GM23338 (cell line): ENCODE data around the gene GRIK4. TPM values are rescaled to one million over a fixed set of nuclear protein-coding genes. Genes with fewer than 3 reads are reported as not detected.

Experiments used
- ATAC-seq: fragments of 200-7000 bp; cut with Tn5 transposase; 3 replicates; pipeline ENCODE4 v1.9.1; 2020
- DNase-seq: peaks from one replicate; pipeline ENCODE4 v3.0.0-alpha.2; 2015; ENCODE audit warnings: low spot score
- H2AFZ ChIP-seq: fragments of 200-600 bp; sonication (generic); 2 replicates; pipeline ENCODE4 v1.8.0; 2016; ENCODE audit warnings: antibody characterized with exemption, mild to moderate bottlenecking, moderate library complexity
- H3F3A ChIP-seq: fragments of 200-600 bp; sonication (generic); replicated peaks from 2 replicates; pipeline ENCODE4 v1.8.0; 2017; ENCODE audit warnings: antibody characterized with exemption, mixed run types, low read depth
- H3K27ac ChIP-seq: fragments of 200-600 bp; sonication (generic); 2 replicates; pipeline ENCODE4 v1.6.1; 2016; ENCODE audit warnings: low read depth
- H3K27me3 ChIP-seq: fragments of 200-600 bp; sonication (generic); 2 replicates; pipeline ENCODE4 v1.8.0; 2016; ENCODE audit warnings: mild to moderate bottlenecking, mixed run types, moderate library complexity; ENCODE audit not compliant: insufficient read depth
- H3K36me3 ChIP-seq: fragments of 200-600 bp; sonication (generic); 2 replicates; pipeline ENCODE4 v1.8.0; 2016; ENCODE audit warnings: mild to moderate bottlenecking; ENCODE audit not compliant: insufficient read depth
- H3K4me1 ChIP-seq: fragments of 200-600 bp; sonication (generic); 2 replicates; pipeline ENCODE4 v1.8.0; 2016; ENCODE audit warnings: mild to moderate bottlenecking, moderate library complexity; ENCODE audit not compliant: insufficient read depth
- H3K4me2 ChIP-seq: fragments of 200-600 bp; sonication (generic); 2 replicates; pipeline ENCODE4 v1.7.1; 2017; ENCODE audit warnings: mixed run types
- H3K4me3 ChIP-seq: fragments of 200-600 bp; sonication (generic); 2 replicates; pipeline ENCODE4 v1.6.1; 2016; ENCODE audit warnings: mixed run types
- H3K79me2 ChIP-seq: fragments of 200-600 bp; sonication (generic); replicated peaks from 2 replicates; pipeline ENCODE4 v1.8.0; 2017; ENCODE audit warnings: mild to moderate bottlenecking; ENCODE audit not compliant: insufficient read depth
- H3K9me2 ChIP-seq: fragments of 200-600 bp; sonication (generic); 2 replicates; pipeline ENCODE4 v1.8.0; 2017; ENCODE audit not compliant: insufficient read depth
- H4K20me1 ChIP-seq: fragments of 200-600 bp; sonication (generic); replicated peaks from 2 replicates; pipeline ENCODE4 v1.8.0; 2017; ENCODE audit warnings: mild to moderate bottlenecking; ENCODE audit not compliant: insufficient read depth
- H3K27ac Mint-ChIP-seq: 2 replicates; pipeline ENCODE4 v1.8.0; 2020; ENCODE audit warnings: inconsistent platforms, mild to moderate bottlenecking, moderate library complexity, mixed read lengths
- H3K27me3 Mint-ChIP-seq: 3 replicates; pipeline ENCODE4 v1.8.0; 2022; ENCODE audit warnings: low read depth, mild to moderate bottlenecking, moderate library complexity, mixed read lengths, inconsistent platforms; ENCODE audit not compliant: insufficient read depth, poor library complexity
- H3K36me3 Mint-ChIP-seq: 3 replicates; pipeline ENCODE4 v1.8.0; 2021; ENCODE audit warnings: low read depth, mild to moderate bottlenecking, inconsistent platforms, moderate library complexity, mixed read lengths
- H3K4me1 Mint-ChIP-seq: 3 replicates; pipeline ENCODE4 v1.8.0; 2020; ENCODE audit warnings: mild to moderate bottlenecking, inconsistent platforms, mixed read lengths
- H3K4me3 Mint-ChIP-seq: 3 replicates; pipeline ENCODE4 v1.8.0; 2021; ENCODE audit warnings: moderate library complexity, mild to moderate bottlenecking, inconsistent platforms, mixed read lengths
- H3K9me3 Mint-ChIP-seq: 3 replicates; pipeline ENCODE4 v1.8.0; 2020; ENCODE audit warnings: moderate library complexity, mild to moderate bottlenecking, inconsistent platforms, mixed read lengths
- CREB1 ChIP-seq: fragments of 250-450 bp; sonication (Bioruptor Pico); IDR thresholded peaks from 2 replicates; pipeline ENCODE4 v1.5.0; 2020; ENCODE audit warnings: low read depth, mild to moderate bottlenecking, moderate library complexity
- CTCF ChIP-seq, 2 experiments: fragments of 200-600 bp in 1 of 2; sonication (generic) in 1 of 2; conservative IDR thresholded peaks; 2 replicates each; pipeline versions ENCODE4 v1.5.1 to v1.6.1; 2016 to 2017; ENCODE audit warnings: antibody characterized with exemption in 2 of 2, low read depth in 2 of 2, mild to moderate bottlenecking in 2 of 2, moderate library complexity in 1 of 2
- ETS1 ChIP-seq: IDR thresholded peaks from 2 replicates; pipeline ENCODE4 v1.6.1; 2016; ENCODE audit warnings: antibody characterized with exemption
- EZH2 ChIP-seq: fragments of 200-600 bp; sonication (generic); IDR thresholded peaks from one replicate; pipeline ENCODE4 v1.8.0; 2017; ENCODE audit warnings: antibody characterized with exemption, mild to moderate bottlenecking, low read depth; ENCODE audit not compliant: unreplicated experiment
- EZH2phosphoT487 ChIP-seq: fragments of 200-600 bp; sonication (generic); IDR thresholded peaks from one replicate; pipeline ENCODE4 v1.8.1; 2018; ENCODE audit warnings: antibody characterized with exemption; ENCODE audit not compliant: unreplicated experiment
- JUNB ChIP-seq: IDR thresholded peaks from one replicate; pipeline ENCODE4 v1.6.1; 2016; ENCODE audit warnings: antibody characterized with exemption; ENCODE audit not compliant: unreplicated experiment
- NANOG ChIP-seq: IDR thresholded peaks from 2 replicates; pipeline ENCODE4 v1.6.1; 2016; ENCODE audit warnings: antibody characterized with exemption, borderline replicate concordance
- POLR2AphosphoS5 ChIP-seq: IDR thresholded peaks from 2 replicates; pipeline ENCODE4 v1.6.1; 2016; ENCODE audit warnings: antibody characterized with exemption, low read depth
- STAT1 ChIP-seq: IDR thresholded peaks from one replicate; pipeline ENCODE4 v1.6.1; 2016; ENCODE audit warnings: antibody characterized with exemption; ENCODE audit not compliant: unreplicated experiment
- ZNF114 ChIP-seq: fragments of 250-450 bp; sonication (Bioruptor Pico); IDR thresholded peaks from 2 replicates; pipeline ENCODE4 v1.5.0; 2020; ENCODE audit warnings: mild to moderate bottlenecking, moderate library complexity
- polyA plus RNA-seq: library from polyadenylated mRNA; unstranded; fragments of >200 nt; fragmentation: Nextera tagmentation; extraction: Ambion mirVana; gene quantifications from 2 replicates; pipeline ENCODE4 v1.2.1, GENCODE V29; 2016
- total RNA-seq: library from RNA; depleted of rRNA; stranded (reverse); fragments of >200 nt; shearing (Covaris generic); gene quantifications from 2 replicates; pipeline ENCODE4 v1.2.3, GENCODE V29; 2014
- TF ChIP-seq, protein P1 (sequence below): IDR thresholded peaks from one replicate; pipeline ENCODE4 v1.6.1; 2018; ENCODE audit warnings: antibody characterized with exemption; ENCODE audit not compliant: unreplicated experiment

Gene GRIK4
- total and polyA plus RNA-seq, 2 experiments from 2014 or later = 0.63 to 2.2 TPM

DNA sequence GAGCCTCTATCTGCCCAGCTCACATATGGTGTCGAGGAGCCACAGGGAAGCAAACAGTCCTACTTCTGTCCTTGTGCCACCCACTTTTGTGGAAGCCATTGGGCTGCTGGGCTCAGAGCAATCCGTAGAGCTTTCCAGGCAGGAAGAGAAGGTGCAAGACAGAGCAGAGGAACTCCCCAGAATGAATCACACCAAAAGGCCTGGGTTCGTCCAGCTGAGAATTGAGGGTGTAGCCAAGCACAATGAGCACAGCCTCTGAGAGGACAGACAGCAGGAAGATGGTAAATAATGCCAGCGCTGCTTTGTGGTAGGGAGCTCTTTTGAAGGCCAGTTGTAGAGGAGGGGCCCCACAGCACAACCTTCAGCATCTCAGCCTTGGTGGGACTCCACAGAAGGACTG, 237.8 kb downstream of the GRIK4 start:
- Histone ChIP-seq H3K79me2 (no peaks in the 10 kb centered on the region), H3K27me3 (no peaks in the 10 kb centered on the region), H3K27ac (no peak overlapping the region), H3K9me2 (peaks cover 4% of the 10 kb centered on the region; the same call in 1 of the 2 replicates), H3K4me1 (peaks cover 16% of the 10 kb centered on the region), H3K4me2 (no peak overlapping the region), H3F3A (no peaks in the 10 kb centered on the region), H3K36me3 (no peaks in the 10 kb centered on the region), H4K20me1 (no peaks in the 10 kb centered on the region), H2AFZ (no peak overlapping the region), H3K4me3 (no peak overlapping the region)
- no peak for DNase-seq
- no peak for ATAC-seq
- no peak overlapping the region for H3K27ac Mint-ChIP-seq
- H3K36me3 Mint-ChIP-seq = no peaks in the 10 kb centered on the region
- no peak overlapping the region for H3K4me3 Mint-ChIP-seq
- H3K4me1 Mint-ChIP-seq = peaks cover 26% of the 10 kb centered on the region
- H3K9me3 Mint-ChIP-seq = no peaks in the 10 kb centered on the region; the same call in 2 of the 3 replicates
- TF ChIP-seq JUNB = no peak
- H3K27me3 Mint-ChIP-seq = peaks cover 9% of the 10 kb centered on the region

- Histone ChIP-seq H3K27ac (no peak overlapping the region), H3K4me3 (no peak overlapping the region), H4K20me1 (peaks cover 4% of the 10 kb centered on the region; the same call in 1 of the 2 replicates), H3K9me2 (no peaks in the 10 kb centered on the region), H3K36me3 (no peaks in the 10 kb centered on the region), H2AFZ (no peak overlapping the region), H3K4me2 (no peak overlapping the region), H3K4me1 (peaks cover 4% of the 10 kb centered on the region), H3K27me3 (no peaks in the 10 kb centered on the region), H3F3A (no peaks in the 10 kb centered on the region), H3K79me2 (no peaks in the 10 kb centered on the region)
- H3K27ac Mint-ChIP-seq = no peak overlapping the region
- no peak overlapping the region for H3K4me3 Mint-ChIP-seq
- TF ChIP-seq POLR2AphosphoS5 = no peak
- TF ChIP-seq EZH2 = no peak
- TF ChIP-seq, protein P1, sequence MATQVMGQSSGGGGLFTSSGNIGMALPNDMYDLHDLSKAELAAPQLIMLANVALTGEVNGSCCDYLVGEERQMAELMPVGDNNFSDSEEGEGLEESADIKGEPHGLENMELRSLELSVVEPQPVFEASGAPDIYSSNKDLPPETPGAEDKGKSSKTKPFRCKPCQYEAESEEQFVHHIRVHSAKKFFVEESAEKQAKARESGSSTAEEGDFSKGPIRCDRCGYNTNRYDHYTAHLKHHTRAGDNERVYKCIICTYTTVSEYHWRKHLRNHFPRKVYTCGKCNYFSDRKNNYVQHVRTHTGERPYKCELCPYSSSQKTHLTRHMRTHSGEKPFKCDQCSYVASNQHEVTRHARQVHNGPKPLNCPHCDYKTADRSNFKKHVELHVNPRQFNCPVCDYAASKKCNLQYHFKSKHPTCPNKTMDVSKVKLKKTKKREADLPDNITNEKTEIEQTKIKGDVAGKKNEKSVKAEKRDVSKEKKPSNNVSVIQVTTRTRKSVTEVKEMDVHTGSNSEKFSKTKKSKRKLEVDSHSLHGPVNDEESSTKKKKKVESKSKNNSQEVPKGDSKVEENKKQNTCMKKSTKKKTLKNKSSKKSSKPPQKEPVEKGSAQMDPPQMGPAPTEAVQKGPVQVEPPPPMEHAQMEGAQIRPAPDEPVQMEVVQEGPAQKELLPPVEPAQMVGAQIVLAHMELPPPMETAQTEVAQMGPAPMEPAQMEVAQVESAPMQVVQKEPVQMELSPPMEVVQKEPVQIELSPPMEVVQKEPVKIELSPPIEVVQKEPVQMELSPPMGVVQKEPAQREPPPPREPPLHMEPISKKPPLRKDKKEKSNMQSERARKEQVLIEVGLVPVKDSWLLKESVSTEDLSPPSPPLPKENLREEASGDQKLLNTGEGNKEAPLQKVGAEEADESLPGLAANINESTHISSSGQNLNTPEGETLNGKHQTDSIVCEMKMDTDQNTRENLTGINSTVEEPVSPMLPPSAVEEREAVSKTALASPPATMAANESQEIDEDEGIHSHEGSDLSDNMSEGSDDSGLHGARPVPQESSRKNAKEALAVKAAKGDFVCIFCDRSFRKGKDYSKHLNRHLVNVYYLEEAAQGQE = peak; percentile 33
- no peaks in the 10 kb centered on the region for H3K36me3 Mint-ChIP-seq
- H3K9me3 Mint-ChIP-seq = no peaks in the 10 kb centered on the region; the same call in 2 of the 3 replicates
- ATAC-seq (no peak), DNase-seq (no peak)
- peaks cover 20% of the 10 kb centered on the region for H3K4me1 Mint-ChIP-seq
- H3K27me3 Mint-ChIP-seq = peaks cover 6% of the 10 kb centered on the region
These were observed 239.3 kb downstream of the GRIK4 start for GRCh38 chr11:120750647-120751549.

DNA sequence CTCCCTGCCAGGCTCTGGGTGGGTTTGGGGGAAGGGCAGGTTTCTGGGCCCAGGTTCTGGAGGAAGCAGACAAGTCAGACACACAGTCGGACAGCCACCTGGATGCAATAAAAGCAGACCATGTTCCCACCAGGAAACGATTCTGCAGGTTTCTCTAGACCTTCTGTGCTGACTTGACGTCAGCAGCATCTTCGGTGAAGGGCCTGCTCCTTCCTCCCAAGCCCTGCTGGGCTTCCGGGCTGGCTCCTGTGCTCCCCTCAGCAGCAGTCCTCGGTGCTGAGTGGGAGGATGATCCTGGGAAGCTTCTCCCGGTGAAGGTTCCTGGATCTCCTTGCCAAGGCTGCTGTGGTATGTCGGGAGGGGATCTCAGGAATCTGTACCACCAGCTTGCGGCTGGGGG, 240.0 kb downstream of the GRIK4 start:
- no peaks in the 10 kb centered on the region; the same call in 1 of the 2 replicates for H3K4me1 ChIP-seq
- H3K4me3 ChIP-seq = no peak overlapping the region
- no peak overlapping the region for H3K4me2 ChIP-seq
- no peak for TF ChIP-seq JUNB
- no peak for TF ChIP-seq EZH2phosphoT487
- TF ChIP-seq CREB1 = no peak
- no peak for TF ChIP-seq CTCF (conservative IDR thresholded peaks at IDR 0.05; ENCODE audit: low read depth in 2 of 2)
- no peak for TF ChIP-seq ZNF114 (CRISPR knock-in tag)
- TF ChIP-seq STAT1 = no peak
- no peak for TF ChIP-seq NANOG
- no peak for TF ChIP-seq ETS1
- no peak for TF ChIP-seq EZH2

More for the DNA sequence above, 240.0 kb downstream of the GRIK4 start:
- Mint-ChIP-seq H3K4me3 (no peak overlapping the region), H3K9me3 (no peaks in the 10 kb centered on the region; the same call in 2 of the 3 replicates), H3K4me1 (peaks cover 16% of the 10 kb centered on the region), H3K27ac (no peak overlapping the region), H3K27me3 (peaks cover 6% of the 10 kb centered on the region), H3K36me3 (no peaks in the 10 kb centered on the region)
- Histone ChIP-seq H3K27ac (no peak overlapping the region), H2AFZ (no peak overlapping the region), H3K27me3 (no peaks in the 10 kb centered on the region), H3K79me2 (no peaks in the 10 kb centered on the region), H4K20me1 (peaks cover 4% of the 10 kb centered on the region; the same call in 1 of the 2 replicates), H3K9me2 (no peaks in the 10 kb centered on the region), H3K36me3 (no peaks in the 10 kb centered on the region), H3F3A (no peaks in the 10 kb centered on the region)
- ATAC-seq (no peak), DNase-seq (no peak)
